Stimulated activated CD4-positive, alpha-beta T cell treated with anti-CD3 and anti-CD28 coated beads, Interleukin-12 subunit alpha, Interleukin-12 subunit beta, amount 100 ng/mL, for 48 hours (primary cell): ENCODE data around the gene NTF3.

Experiments
- DNase-seq, 3 donors: peaks; one replicate each; pipeline ENCODE4 v3.0.0-alpha.2; 2020; ENCODE audit warnings: low read depth in 2 of 3, low spot score in 1 of 3

NTF3 gene

DNA sequence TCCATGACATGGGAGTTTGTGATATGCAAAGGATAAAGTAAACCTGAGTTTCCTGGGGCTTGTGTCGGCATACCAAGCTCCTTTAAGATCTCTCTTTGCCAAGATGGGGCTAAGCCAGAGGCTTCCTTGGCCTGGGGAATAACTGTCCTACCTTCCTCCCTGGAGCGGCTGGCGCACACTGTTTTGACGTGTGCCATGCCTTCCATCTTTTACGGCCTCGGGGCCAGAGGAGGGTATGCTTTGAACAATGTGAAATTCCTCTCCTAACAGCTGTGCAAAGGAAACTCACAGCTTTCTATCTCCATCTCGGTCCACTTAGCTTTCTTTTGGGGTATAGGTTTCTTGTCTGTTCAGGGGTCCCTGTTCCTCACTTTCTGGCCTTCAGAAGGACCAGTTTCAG is 55.2 kb downstream of the NTF3 start:
- no peak for DNase-seq

- DNase-seq = no peak
These were observed 56.2 kb downstream of the NTF3 start for GRCh38 chr12:5487948-5488625.

DNA sequence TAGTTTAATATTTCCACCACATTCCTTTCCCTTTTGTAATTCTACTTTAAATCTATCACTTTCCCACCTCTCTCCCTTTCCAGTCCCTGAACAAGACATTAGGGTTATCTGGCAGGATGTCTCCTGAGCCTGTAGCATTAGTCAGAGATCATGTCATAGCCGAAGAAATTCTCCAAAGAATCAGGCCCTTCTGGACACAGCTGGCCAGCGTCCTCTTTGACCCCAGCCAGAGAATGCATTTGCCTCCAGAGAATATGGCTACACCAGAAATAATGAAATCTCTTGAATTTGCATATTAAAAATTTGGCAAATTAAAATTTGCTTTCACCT is 56.7 kb downstream of the NTF3 start:
- DNase-seq = no peak

DNA sequence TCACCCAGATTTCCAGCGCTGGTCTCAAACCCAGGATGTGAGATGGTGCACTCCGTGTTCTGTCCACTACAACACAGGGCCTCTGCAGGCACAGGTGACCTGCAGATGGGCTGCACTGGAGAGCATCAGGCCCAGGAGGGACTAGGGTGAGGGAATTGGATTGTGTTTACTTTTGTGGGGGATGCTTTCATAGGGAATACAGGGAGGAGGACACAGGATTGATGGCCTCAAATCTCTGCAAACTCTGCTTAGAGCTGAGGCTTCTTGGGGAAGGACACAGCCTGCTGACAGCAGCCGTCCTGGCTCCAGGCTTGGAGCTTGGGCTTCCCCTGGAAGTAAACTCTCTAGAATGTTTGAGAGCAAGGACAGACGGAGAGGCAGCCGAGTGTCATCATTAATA is 57.1 kb downstream of the NTF3 start:
- no peak for DNase-seq

DNA sequence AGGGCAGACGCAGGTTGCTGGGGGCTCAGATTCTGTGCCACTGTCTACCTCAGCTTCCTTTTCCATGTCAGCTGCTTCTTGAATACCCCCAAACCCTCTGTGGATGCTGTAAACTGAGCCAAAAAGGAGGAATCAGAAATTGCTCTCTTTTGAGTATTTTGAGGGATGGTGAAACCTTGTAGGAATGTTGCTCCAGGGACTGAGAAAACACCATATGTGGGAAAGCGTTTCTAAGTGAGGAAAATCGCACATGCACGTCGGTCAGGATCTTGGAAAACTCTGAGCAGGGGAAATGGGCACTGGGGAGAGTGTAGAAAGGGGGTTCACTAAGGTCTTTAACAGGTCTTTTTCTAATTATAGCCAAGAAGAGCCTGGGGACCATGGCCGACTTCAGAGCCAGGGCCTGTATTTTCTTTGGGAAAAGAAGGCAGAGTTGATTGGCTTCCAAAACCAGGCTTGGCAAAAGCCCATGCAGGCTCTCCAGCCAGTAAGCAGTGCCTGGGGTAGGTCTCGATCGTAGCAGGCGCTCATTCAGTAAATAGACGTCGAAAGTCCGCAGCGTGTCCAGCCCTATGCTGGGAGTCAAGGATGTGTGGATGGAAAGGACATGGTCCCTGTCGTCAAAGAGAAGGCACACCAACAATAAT is 58.0 kb downstream of the NTF3 start:
- DNase-seq = no peak

GRCh38 chr12:5492562-5492961 is 60.7 kb downstream of the NTF3 start:
- no peak for DNase-seq

- DNase-seq = no peak
These were observed 61.1 kb downstream of the NTF3 start for GRCh38 chr12:5493018-5493417.

- DNase-seq = no peak
These were observed 62.4 kb downstream of the NTF3 start for GRCh38 chr12:5494343-5494742.

GRCh38 chr12:5497329-5498053 is 65.6 kb downstream of the NTF3 start:
- no peak for DNase-seq

GRCh38 chr12:5498076-5498475 is 66.2 kb downstream of the NTF3 start:
- DNase-seq = no peak

- DNase-seq = no peak
These were observed 66.9 kb downstream of the NTF3 start for GRCh38 chr12:5498806-5499205.

DNA sequence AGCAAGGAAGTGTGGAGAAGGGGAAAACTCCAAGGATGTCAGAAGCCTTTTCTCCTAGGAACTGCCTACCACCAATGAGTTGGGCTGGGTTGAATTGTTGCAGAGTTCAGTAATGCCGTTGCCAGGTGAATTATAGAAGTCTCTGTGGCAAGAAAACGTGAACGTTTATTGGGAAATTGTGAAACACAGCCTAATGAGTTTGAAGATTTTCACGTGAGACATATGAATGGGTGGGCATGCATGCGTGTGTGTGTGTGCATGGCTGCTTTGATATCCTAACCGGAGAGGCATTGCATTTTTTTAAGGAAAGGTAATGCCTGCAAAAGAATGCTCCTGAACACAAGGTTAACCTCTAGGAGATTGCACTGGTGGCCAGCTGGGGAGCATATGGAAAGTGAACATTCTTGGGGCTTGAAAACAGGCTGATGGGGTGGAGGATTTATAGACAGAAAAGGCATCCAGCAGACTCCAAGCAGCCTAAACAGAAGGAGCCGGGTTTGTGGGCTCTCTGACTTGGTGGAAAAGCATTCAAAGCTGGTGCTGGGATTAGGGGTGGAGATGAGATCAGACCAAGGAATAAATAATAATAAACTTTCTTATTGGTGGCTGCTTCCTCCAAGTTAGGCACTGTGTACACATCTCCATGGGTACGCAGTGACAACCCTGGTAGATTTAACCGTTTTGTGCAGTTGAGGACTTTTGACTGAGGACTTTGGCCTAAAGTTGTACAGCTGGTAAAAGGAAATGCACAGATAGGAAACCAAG is 67.8 kb downstream of the NTF3 start:
- DNase-seq = no peak

GRCh38 chr12:5500331-5500659 is 68.4 kb downstream of the NTF3 start:
- DNase-seq = no peak

GRCh38 chr12:5503774-5504173 is 71.9 kb downstream of the NTF3 start:
- DNase-seq = no peak

DNA sequence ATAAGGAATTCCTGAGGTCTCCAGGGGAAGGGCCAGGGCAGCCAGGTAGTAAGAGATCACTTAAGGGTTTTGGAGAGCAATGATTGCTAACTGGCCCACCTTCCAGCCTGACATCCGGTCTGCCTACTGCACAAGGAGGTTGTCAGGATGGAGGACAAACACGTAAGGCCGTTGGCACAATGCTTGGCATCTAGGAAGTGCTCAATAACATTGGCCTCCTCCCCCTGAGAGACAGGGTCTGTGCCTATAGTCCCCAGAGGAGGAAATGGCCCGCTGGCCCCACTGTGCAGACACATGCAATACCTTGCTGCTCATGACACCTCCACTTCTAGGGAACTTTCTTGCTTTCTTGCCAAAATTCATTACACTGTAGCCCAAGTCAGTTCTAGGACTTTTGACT is 73.2 kb downstream of the NTF3 start:
- no peak for DNase-seq

GRCh38 chr12:5505751-5506150 is 73.8 kb downstream of the NTF3 start:
- DNase-seq = no peak

GRCh38 chr12:5506295-5506694 is 74.4 kb downstream of the NTF3 start:
- DNase-seq = no peak

DNA sequence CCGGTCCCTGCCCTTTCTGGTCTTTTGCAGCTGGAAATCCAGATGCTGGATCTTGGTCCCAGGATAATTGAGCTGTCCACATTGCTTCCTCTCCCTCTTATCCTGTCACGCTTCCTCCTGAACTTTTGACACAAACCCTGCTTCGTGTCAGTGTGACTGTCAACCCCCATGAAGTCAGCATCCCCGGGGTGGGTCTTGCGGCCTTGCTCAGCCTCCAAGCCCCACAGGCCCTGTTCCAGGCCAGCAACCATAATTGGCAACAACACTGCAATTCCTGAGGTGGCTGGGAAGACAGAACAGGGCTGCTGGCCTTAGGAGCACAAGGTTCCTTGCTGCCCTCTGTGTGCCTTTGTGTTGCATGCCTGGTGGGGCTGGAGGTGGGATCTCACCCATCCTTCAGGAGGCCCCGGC is 74.9 kb downstream of the NTF3 start:
- DNase-seq = no peak

- no peak for DNase-seq
These were observed 75.6 kb downstream of the NTF3 start for GRCh38 chr12:5507401-5507935.

GRCh38 chr12:5507944-5508343 is 76.0 kb downstream of the NTF3 start:
- no peak for DNase-seq

DNA sequence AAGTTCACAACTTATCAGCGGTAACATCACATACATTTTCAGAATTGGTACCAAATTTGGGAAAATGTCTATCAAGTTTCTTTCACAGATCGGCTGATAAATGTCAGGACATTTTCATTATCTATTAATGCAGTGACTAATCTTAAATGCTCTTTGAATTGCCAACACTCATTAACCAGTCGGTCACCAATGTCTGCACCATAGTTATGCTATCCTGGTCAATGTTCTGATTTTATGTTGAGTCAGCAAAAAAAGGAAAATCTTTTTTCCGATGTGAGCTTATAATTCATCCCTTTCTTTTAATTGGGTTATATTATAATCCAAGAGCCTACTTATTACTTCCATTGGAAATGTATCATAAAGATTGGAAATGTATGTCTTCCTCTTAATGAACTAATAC is 77.2 kb downstream of the NTF3 start:
- DNase-seq = no peak

GRCh38 chr12:5509557-5509956 is 77.6 kb downstream of the NTF3 start:
- no peak for DNase-seq
